H1 (cell line): ENCODE measurements around the gene RNF8. TPM values are rescaled to one million over a fixed set of nuclear protein-coding genes. Genes with fewer than 3 reads are reported as not detected.

Experiments used
- BCL11A ChIP-seq, 2 experiments: IDR thresholded peaks; one replicate each; pipeline ENCODE4 v1.6.1; 2011; ENCODE audit warnings: low read depth in 2 of 2, low read length in 2 of 2, mild to moderate bottlenecking in 2 of 2
- CEBPB ChIP-seq: IDR thresholded peaks from 2 replicates; pipeline ENCODE4 v1.6.1; 2012; ENCODE audit warnings: low read depth, low read length
- EZH2 ChIP-seq: fragments of 200-600 bp; sonication (generic); IDR thresholded peaks from 2 replicates; pipeline ENCODE4 v1.7.1; 2012; ENCODE audit warnings: low read depth, mild to moderate bottlenecking, moderate library complexity, low read length, inconsistent platforms; ENCODE audit not compliant: severe bottlenecking
- JUN ChIP-seq: IDR thresholded peaks from 2 replicates; pipeline ENCODE4 v1.6.1; 2011; ENCODE audit warnings: low read depth, mild to moderate bottlenecking, improper control_type of control experiment, low read length
- KDM4A ChIP-seq: IDR thresholded peaks from one replicate; pipeline ENCODE4 v1.7.1; 2012; ENCODE audit warnings: low read depth, mild to moderate bottlenecking, moderate library complexity, low read length, inconsistent platforms; ENCODE audit not compliant: severe bottlenecking
- MAX ChIP-seq: IDR thresholded peaks from 2 replicates; pipeline ENCODE4 v1.6.1; 2012; ENCODE audit warnings: inconsistent platforms
- POLR2AphosphoS5 ChIP-seq: IDR thresholded peaks from 2 replicates; pipeline ENCODE4 v1.6.1; 2011; ENCODE audit warnings: low read depth, low read length
- RAD21 ChIP-seq, 2 experiments: IDR thresholded peaks in 1 of 2; conservative IDR thresholded peaks in 1 of 2; 2 replicates each; pipeline ENCODE4 v1.6.1; 2011; ENCODE audit warnings: low read depth in 2 of 2, low read length in 2 of 2, improper control_type of control experiment in 1 of 2, inconsistent platforms in 1 of 2, mild to moderate bottlenecking in 1 of 2, moderate library complexity in 1 of 2
- polyA plus RNA-seq, 7 experiments: library from polyadenylated mRNA; depleted of rRNA in 3 of 7; stranded (reverse) in 5 of 7; unstranded in 2 of 7; fragments of >200 nt in 5 of 7; fragments of 200-250 nt in 2 of 7; gene quantifications; 1 replicate in 5 of 7; 2 replicates in 1 of 7; 4 replicates in 1 of 7; pipeline versions ENCODE4 v1.2.1 to v1.2.3, GENCODE V29; 2011 to 2013; ENCODE audit warnings: missing spikeins in 2 of 7, mixed read lengths in 2 of 7
- total RNA-seq: library from RNA; stranded (reverse); fragmentation: NEBNext Ultra II Directional; extraction: Animal tissue kit (Norgen Biotek cat#: 25700); gene quantifications from 2 replicates; pipeline ENCODE4 v1.2.1, GENCODE V29; 2021
- TF ChIP-seq, protein P1 (sequence below): fragments of 300-600 bp; sonication (generic); IDR thresholded peaks from 2 replicates; pipeline ENCODE4 v1.7.1; 2012; ENCODE audit warnings: low read length, moderate library complexity, mild to moderate bottlenecking, inconsistent platforms; ENCODE audit not compliant: insufficient replicate concordance

Gene RNF8
- total and polyA plus RNA-seq, 2 of the 8 experiments (the other 6 are each of a cell fraction or from before 2014, with no cell fraction given), result 20.3 to 44.7 TPM

DNA sequence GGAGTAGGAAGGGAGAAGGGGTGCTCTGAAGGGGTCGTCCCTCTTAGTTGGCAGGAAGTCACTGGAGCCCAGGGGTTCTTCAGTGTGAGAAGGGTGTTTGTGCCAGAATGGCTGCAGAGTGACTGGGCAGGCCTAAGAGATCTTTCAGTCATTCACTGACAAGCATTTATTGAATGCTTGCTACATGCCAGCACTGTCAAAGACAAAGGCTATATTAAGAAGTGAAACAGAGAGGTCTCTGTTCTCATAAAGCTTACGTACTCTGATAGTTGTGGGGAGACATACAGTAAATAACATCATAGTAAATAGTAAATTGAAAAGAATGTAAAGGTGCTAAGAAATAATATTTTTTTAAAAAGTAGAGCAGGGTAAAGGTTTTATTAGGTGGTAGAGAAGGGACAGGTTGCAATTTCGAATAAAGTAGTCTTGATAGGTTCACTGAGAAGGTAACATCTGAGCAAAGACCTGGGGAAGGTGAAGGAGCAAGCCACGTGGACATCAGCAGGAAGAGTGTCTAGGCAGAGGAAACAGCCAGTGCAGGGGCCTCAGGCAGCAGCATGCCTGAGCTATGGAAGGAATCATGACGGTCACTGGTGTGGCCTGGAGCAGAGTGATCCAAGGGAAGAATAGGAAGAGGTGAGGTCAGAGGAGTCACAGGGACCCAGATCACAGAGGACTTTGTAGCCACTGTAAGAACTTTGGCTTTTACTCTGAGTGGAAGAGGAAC, 36.3 kb upstream of the RNF8 start (continued):
- TF ChIP-seq, protein P1, sequence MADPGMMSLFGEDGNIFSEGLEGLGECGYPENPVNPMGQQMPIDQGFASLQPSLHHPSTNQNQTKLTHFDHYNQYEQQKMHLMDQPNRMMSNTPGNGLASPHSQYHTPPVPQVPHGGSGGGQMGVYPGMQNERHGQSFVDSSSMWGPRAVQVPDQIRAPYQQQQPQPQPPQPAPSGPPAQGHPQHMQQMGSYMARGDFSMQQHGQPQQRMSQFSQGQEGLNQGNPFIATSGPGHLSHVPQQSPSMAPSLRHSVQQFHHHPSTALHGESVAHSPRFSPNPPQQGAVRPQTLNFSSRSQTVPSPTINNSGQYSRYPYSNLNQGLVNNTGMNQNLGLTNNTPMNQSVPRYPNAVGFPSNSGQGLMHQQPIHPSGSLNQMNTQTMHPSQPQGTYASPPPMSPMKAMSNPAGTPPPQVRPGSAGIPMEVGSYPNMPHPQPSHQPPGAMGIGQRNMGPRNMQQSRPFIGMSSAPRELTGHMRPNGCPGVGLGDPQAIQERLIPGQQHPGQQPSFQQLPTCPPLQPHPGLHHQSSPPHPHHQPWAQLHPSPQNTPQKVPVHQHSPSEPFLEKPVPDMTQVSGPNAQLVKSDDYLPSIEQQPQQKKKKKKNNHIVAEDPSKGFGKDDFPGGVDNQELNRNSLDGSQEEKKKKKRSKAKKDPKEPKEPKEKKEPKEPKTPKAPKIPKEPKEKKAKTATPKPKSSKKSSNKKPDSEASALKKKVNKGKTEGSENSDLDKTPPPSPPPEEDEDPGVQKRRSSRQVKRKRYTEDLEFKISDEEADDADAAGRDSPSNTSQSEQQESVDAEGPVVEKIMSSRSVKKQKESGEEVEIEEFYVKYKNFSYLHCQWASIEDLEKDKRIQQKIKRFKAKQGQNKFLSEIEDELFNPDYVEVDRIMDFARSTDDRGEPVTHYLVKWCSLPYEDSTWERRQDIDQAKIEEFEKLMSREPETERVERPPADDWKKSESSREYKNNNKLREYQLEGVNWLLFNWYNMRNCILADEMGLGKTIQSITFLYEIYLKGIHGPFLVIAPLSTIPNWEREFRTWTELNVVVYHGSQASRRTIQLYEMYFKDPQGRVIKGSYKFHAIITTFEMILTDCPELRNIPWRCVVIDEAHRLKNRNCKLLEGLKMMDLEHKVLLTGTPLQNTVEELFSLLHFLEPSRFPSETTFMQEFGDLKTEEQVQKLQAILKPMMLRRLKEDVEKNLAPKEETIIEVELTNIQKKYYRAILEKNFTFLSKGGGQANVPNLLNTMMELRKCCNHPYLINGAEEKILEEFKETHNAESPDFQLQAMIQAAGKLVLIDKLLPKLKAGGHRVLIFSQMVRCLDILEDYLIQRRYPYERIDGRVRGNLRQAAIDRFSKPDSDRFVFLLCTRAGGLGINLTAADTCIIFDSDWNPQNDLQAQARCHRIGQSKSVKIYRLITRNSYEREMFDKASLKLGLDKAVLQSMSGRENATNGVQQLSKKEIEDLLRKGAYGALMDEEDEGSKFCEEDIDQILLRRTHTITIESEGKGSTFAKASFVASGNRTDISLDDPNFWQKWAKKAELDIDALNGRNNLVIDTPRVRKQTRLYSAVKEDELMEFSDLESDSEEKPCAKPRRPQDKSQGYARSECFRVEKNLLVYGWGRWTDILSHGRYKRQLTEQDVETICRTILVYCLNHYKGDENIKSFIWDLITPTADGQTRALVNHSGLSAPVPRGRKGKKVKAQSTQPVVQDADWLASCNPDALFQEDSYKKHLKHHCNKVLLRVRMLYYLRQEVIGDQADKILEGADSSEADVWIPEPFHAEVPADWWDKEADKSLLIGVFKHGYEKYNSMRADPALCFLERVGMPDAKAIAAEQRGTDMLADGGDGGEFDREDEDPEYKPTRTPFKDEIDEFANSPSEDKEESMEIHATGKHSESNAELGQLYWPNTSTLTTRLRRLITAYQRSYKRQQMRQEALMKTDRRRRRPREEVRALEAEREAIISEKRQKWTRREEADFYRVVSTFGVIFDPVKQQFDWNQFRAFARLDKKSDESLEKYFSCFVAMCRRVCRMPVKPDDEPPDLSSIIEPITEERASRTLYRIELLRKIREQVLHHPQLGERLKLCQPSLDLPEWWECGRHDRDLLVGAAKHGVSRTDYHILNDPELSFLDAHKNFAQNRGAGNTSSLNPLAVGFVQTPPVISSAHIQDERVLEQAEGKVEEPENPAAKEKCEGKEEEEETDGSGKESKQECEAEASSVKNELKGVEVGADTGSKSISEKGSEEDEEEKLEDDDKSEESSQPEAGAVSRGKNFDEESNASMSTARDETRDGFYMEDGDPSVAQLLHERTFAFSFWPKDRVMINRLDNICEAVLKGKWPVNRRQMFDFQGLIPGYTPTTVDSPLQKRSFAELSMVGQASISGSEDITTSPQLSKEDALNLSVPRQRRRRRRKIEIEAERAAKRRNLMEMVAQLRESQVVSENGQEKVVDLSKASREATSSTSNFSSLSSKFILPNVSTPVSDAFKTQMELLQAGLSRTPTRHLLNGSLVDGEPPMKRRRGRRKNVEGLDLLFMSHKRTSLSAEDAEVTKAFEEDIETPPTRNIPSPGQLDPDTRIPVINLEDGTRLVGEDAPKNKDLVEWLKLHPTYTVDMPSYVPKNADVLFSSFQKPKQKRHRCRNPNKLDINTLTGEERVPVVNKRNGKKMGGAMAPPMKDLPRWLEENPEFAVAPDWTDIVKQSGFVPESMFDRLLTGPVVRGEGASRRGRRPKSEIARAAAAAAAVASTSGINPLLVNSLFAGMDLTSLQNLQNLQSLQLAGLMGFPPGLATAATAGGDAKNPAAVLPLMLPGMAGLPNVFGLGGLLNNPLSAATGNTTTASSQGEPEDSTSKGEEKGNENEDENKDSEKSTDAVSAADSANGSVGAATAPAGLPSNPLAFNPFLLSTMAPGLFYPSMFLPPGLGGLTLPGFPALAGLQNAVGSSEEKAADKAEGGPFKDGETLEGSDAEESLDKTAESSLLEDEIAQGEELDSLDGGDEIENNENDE, result no peak
- TF ChIP-seq BCL11A (IDR thresholded peaks at IDR 0.05; ENCODE audit: low read depth in 2 of 2, low read length in 2 of 2) (no peak), EZH2 (no peak), RAD21 (IDR thresholded peaks at IDR 0.05 in 1 of 2, conservative IDR thresholded peaks at IDR 0.05 in 1 of 2; ENCODE audit: low read depth in 2 of 2, low read length in 2 of 2) (no peak), KDM4A (no peak), CEBPB (no peak), MAX (no peak), JUN (no peak), POLR2AphosphoS5 (no peak)
